ENCODE measurements around the gene ACSF3.

DNA sequence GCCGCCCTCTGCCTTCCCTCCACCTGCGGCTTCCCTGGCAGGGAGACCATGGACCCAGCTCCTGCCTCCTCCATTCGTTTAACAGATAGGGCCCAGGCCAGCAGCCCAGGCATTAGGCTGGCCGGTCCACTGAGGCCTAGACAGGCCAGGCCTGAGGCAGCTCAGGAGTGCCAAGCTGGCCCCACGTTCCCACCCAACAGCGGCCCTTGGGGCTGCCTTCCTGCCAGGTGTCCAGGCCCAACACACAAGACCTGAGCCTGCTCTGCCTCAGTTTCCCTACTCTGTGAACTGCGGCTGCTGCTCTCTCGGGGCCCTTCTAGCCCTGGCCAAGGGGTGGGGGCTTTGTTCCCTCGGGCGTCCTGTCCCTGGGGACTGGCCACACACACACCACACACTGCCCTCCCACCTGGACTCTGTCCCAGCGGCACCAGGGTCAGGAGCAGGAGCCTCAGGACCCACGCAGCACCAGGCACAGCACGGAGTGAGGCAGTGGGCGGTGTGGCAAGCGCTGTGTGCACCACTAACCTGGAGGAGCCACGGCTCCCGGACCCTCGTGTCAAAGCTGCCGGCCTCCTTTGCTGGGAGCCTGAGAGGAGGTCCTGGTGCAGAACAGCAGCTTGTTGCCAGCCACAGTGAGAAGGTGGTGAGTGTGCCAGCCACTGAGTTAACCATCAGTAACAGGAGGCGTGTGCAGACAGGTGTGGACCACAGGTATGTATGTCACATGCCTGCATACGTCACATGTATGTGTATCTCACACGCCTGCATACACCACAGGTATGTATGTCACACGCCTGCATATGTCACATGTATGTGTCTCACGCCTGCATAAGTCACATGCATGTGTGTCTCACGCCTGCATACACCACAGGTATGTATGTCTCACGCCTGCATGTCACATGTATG, 63.3 kb downstream of the ACSF3 start:
- TF ChIP-seq, protein P1, sequence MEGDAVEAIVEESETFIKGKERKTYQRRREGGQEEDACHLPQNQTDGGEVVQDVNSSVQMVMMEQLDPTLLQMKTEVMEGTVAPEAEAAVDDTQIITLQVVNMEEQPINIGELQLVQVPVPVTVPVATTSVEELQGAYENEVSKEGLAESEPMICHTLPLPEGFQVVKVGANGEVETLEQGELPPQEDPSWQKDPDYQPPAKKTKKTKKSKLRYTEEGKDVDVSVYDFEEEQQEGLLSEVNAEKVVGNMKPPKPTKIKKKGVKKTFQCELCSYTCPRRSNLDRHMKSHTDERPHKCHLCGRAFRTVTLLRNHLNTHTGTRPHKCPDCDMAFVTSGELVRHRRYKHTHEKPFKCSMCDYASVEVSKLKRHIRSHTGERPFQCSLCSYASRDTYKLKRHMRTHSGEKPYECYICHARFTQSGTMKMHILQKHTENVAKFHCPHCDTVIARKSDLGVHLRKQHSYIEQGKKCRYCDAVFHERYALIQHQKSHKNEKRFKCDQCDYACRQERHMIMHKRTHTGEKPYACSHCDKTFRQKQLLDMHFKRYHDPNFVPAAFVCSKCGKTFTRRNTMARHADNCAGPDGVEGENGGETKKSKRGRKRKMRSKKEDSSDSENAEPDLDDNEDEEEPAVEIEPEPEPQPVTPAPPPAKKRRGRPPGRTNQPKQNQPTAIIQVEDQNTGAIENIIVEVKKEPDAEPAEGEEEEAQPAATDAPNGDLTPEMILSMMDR (IDR thresholded peaks at IDR 0.05; ENCODE audit: low read depth, low read length, missing input control) = no peak
- TF ChIP-seq, protein P2, sequence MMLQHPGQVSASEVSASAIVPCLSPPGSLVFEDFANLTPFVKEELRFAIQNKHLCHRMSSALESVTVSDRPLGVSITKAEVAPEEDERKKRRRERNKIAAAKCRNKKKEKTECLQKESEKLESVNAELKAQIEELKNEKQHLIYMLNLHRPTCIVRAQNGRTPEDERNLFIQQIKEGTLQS (IDR thresholded peaks at IDR 0.05) = no peak
- TF ChIP-seq, protein P3, sequence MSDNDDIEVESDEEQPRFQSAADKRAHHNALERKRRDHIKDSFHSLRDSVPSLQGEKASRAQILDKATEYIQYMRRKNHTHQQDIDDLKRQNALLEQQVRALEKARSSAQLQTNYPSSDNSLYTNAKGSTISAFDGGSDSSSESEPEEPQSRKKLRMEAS (IDR thresholded peaks at IDR 0.05) = no peak
